Right lung (tissue), 5 donors: ENCODE data around the gene TLE4. TPM values are rescaled to one million over a fixed set of nuclear protein-coding genes. Genes with fewer than 3 reads are reported as not detected.
"Not testable (repeated sequence)": the region's sequence is repeated elsewhere in the genome, so short reads cannot be mapped to it uniquely, and the experiment has no call there.

Source experiments
- DNase-seq, 2 donors: peaks; one replicate each; pipeline ENCODE4 v3.0.0-alpha.2; 2013
- polyA plus RNA-seq, 5 donors: library from polyadenylated mRNA; unstranded; fragments of 120-200 nt; gene quantifications; one replicate each; pipeline versions ENCODE4 v1.2.1 to v1.2.3, GENCODE V29; 2013; ENCODE audit warnings: inconsistent platforms in 1 of 5, low replicate concordance in 1 of 5; ENCODE audit not compliant: insufficient read length in 5 of 5, insufficient read depth in 1 of 5

Gene TLE4
- polyA plus RNA-seq, 5 donors, result 27.1 to 35.7 (median 28.2) TPM

DNA sequence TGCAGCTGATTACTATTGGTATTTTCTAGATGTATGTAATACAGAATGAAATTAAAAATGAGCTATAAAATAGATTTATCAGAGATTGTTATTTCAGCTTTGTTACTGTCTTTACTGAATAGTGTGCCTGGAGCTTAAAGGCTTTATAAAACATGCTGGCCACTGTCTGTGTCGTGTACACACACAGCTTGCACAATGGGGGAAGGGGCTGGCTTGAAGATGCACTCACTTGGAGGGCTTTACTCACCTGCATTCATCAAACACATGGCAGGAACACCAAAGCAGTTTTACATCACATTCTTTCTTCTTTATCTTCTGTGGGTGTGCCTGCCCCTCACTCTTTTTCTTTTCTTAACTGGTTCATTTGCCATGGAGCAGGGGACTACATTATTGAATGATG lies 60.9 kb downstream of the TLE4 start:
- no peak for DNase-seq

GRCh38 chr9:79633558-79633957 lies 61.8 kb downstream of the TLE4 start:
- DNase-seq, result no peak

DNA sequence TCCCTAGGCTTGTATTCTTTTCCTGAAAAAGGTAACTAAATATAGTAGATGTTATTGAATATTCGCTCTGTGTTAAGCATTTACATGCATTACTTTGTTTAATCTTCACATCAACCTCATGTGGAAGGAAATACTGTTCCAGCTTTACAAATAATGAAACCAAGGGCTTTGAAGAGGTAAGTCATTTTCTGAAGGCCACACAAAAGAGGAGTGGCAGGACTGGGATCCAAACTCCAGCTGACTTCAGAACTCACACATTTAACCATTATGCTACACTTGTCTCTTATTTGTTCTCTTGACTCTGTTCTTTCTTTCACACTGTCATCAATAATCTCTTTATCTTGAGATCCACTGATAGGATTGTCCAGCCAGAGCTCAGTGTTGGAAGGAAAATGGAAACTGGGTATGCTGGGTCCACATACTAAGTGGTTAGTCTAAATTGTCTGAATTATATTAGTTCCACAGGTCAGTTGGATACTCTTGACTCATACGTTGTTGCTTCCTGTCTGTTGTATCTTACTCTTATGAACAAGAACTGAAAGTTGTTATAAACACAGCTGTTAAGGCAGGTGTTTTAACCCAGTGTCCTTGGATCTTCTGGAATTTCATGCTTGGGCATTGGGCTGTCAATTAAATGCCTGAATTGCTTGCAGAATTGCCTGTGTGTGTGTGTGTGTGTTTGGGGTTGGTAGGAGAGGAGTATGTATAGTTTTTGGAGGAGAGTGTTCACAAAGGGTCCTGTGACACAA lies 65.6 kb downstream of the TLE4 start:
- no peak for DNase-seq

DNA sequence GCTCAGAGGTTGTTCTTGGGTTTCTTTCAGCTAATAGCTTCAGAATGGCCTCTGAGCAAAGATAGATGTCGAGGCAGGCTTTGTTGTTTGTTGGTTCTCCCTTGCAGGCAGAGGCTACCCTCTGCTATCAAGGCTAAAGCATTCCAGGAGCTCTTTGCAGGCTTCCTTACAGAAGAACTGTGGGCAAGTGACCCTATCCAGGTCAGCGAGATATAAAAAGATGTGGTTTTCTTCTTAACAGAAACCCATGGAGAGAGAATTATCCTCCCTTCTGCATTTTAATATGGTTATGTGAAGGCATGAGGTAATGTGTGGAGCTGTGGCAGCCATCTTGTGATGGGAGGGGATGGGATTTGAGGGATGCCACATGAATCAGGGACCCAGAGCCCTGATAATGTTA lies 67.0 kb downstream of the TLE4 start:
- DNase-seq, result no peak

GRCh38 chr9:79639354-79639753 lies 67.6 kb downstream of the TLE4 start:
- no peak for DNase-seq

GRCh38 chr9:79640067-79640466 lies 68.3 kb downstream of the TLE4 start:
- DNase-seq, result not testable (repeated sequence)

GRCh38 chr9:79641070-79641469 lies 69.3 kb downstream of the TLE4 start:
- no peak for DNase-seq

- DNase-seq, result no peak
Measured at GRCh38 chr9:79642671-79643070, 70.9 kb downstream of the TLE4 start.

- DNase-seq, result no peak
Measured at GRCh38 chr9:79644048-79644447, 72.3 kb downstream of the TLE4 start.

- no peak for DNase-seq
Measured at GRCh38 chr9:79644601-79645000, 72.8 kb downstream of the TLE4 start.

- DNase-seq, result no peak
Measured at GRCh38 chr9:79645110-79645509, 73.3 kb downstream of the TLE4 start.

GRCh38 chr9:79646096-79646495 lies 74.3 kb downstream of the TLE4 start:
- DNase-seq, result no peak

GRCh38 chr9:79651251-79651795 lies 79.6 kb downstream of the TLE4 start:
- no peak for DNase-seq

GRCh38 chr9:79652598-79652997 lies 80.8 kb downstream of the TLE4 start:
- no peak for DNase-seq

DNA sequence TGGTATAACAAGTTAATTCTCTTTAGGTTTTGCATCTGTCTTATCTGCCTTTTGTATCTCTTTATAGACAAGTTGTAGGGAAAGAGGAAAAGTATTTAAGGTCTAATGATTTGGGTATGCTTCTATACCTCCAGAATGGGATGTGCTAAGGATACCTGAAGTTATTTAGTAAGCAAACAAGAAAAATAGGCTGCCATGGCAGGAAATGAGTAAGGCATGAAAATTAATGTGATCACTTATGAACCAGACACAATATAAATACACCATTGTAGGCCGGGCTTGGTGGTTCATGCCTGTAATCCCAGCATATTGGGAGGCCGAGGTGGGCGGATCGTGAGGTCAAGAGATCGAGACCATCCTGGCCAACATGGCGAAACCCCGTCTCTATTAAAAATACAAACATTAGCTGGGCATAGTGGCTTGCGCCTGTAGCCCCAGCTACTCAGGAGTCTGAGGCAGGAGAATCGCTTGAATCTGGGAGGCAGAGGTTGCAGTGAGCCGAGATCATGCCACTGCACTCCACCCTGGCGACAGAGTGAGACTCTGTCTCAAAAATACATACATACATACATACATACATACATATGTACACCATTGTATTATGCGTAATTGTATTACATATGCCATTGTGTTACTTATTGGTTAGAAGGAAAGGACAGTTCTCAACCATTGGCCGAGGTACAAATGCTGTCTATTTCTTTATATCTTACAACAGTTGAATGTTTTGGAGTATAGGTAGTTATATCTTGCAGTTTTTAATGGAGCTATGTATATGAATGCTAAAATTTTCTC lies 83.0 kb downstream of the TLE4 start:
- DNase-seq, result not testable (repeated sequence)

DNA sequence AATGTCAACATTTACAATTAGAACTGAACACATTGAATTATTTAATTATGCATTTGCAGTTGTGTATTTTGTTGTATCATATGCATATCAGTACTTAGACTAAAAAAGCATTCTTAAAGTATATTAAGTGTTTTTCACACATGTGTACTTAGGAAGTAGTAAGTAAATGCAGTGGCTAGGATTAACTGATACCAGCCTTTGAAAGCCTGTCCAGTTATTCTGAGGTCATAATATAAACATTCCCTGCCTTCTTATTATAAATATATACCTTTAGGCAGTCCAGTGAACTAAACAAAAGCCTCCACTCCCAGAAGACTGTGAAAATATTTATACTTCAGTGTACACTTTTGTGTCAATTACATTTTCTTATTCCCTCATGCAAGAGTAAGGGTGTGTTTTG lies 83.8 kb downstream of the TLE4 start:
- no peak for DNase-seq

- DNase-seq, result no peak
Measured at GRCh38 chr9:79656169-79656568, 84.4 kb downstream of the TLE4 start.

- DNase-seq, result no peak
Measured at GRCh38 chr9:79657891-79658290, 86.1 kb downstream of the TLE4 start.

DNA sequence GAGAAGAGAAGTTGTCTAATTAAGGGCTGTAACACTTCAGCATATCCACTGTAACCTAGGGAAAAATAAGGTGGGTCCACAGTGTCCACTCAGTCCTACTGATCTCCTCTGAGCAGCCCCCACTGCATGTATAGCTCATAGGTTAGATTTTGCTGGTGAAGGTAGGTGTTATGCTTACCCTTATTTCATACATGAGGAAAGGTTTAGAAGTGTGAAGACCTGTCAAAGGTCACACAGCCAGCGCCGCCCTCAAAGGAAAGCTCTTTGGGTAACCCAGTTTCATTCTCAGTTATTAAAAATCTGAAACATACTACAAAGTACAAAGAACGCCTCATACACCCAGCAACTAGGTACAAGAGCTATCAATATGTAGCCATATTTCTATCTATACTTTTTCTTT lies 87.2 kb downstream of the TLE4 start:
- no peak for DNase-seq

- DNase-seq, result no peak
Measured at GRCh38 chr9:79660615-79661014, 88.8 kb downstream of the TLE4 start.

GRCh38 chr9:79661279-79661678 lies 89.5 kb downstream of the TLE4 start:
- no peak for DNase-seq

DNA sequence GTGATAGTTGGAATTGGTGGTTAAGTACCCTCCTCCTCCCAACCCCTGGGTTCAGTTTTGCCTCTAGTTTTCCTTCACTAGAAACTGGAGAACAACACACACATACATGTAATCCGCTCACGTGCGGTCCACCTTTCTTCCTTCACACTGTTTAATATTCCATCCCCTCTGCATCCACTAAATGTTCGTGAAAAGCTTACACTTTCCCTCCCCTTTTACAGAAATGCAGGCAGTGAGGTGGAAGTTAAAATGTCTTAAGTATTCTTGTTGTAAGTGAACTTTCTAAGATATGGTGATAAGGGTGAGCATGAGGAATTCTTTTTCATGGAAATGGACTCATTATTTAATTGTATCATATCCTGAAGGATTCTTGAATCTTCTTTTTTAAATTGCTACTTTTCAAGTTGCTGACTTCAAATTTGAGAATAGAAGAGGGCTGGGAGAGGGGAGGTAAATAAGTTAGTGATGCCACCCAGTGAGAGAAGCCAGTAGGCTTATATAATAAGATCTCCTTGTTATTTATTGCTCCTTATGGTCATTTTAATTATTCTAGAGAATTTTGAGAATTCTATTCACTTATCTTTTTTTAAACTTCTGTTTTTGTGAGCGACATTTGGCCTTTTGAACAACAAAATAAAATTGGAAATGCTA lies 90.2 kb downstream of the TLE4 start:
- DNase-seq, result no peak
